HepG2 (cell line): ENCODE results near the gene TPST1. TPM values are rescaled to one million over a fixed set of nuclear protein-coding genes. Genes with fewer than 3 reads are reported as not detected.
A peak's percentile ranks its signal among the peaks of the same experiment; 100 is the strongest.

Source experiments
- ATAC-seq: fragments of 200-7000 bp; cut with Tn5 transposase; 3 replicates; pipeline ENCODE4 v1.9.1; 2020; ENCODE audit warnings: mild to moderate bottlenecking, moderate library complexity
- BruUV-seq: library from RNA; stranded (reverse); fragments of 400-500 nt; replicated peaks from 2 replicates; lab custom pipeline; 2021; lab: Mats Ljungman, UMichigan
- CTCF ChIA-PET: fragments of 300-600 bp; formaldehyde crosslinking; extraction: SDS; loops from one replicate; lab custom pipeline; 2021; ENCODE audit warnings: low total read pairs, inconsistent platforms, low intra/inter-chr PET ratio; lab: Yijun Ruan, JAX
- POLR2A ChIA-PET: fragments of 350-600 bp; sonication (Branson Sonifier 250); formaldehyde crosslinking; loops from one replicate; lab custom pipeline; 2020; ENCODE audit warnings: antibody characterized with exemption, inconsistent platforms; lab: Yijun Ruan, JAX
- DNase-seq: peaks from one replicate; pipeline ENCODE4 v3.0.0-alpha.2; 2015; ENCODE audit warnings: low spot score
- FAIRE-seq: peaks from 3 replicates; lab custom pipeline; 2011; peaks lifted over from hg19 to GRCh38; lab: Jason Lieb, UNC
- H2AFZ ChIP-seq: one replicate; pipeline ENCODE4 v1.6.1; 2011; ENCODE audit warnings: low read length, inconsistent platforms
- H3K27ac ChIP-seq: fragments of 300-600 bp; 3 replicates; pipeline ENCODE4 v1.8.0; 2011; ENCODE audit warnings: mixed run types, mild to moderate bottlenecking, mixed read lengths, low read length, inconsistent platforms; ENCODE audit not compliant: insufficient read depth; ENCODE audit errors: extremely low read length
- H3K27me3 ChIP-seq, 2 experiments: fragments of 200-600 bp in 1 of 2; 2 replicates in 1 of 2; 3 replicates in 1 of 2; pipeline versions ENCODE4 v1.6.0 to v1.8.0; 2011; ENCODE audit warnings: low read length in 2 of 2, mild to moderate bottlenecking in 2 of 2, moderate library complexity in 2 of 2, inconsistent platforms in 1 of 2; ENCODE audit not compliant: insufficient read depth in 2 of 2, control insufficient read depth in 1 of 2
- H3K36me3 ChIP-seq, 2 experiments: fragments of 200-600 bp in 1 of 2; replicated peaks in 1 of 2; 2 replicates in 1 of 2; 3 replicates in 1 of 2; pipeline versions ENCODE4 v1.5.1 to v1.8.0; 2011; ENCODE audit warnings: low read length in 2 of 2, inconsistent platforms in 1 of 2; ENCODE audit not compliant: insufficient read depth in 2 of 2, control insufficient read depth in 1 of 2
- H3K4me1 ChIP-seq: 2 replicates; pipeline ENCODE4 v1.5.1; 2012; ENCODE audit warnings: low read length, inconsistent platforms; ENCODE audit not compliant: insufficient read depth
- H3K4me2 ChIP-seq: 2 replicates; pipeline ENCODE4 v1.6.0; 2011; ENCODE audit warnings: low read depth, low read length, inconsistent platforms
- H3K4me3 ChIP-seq, 3 experiments: fragments of 200-600 bp in 1 of 3; sonication (generic), shearing (Covaris generic) in 1 of 3; replicated peaks in 1 of 3; 2 replicates each; pipeline ENCODE4 v1.5.1; 2011 to 2016; ENCODE audit warnings: low read length in 3 of 3, inconsistent platforms in 2 of 3, low read depth in 2 of 3, mild to moderate bottlenecking in 2 of 3, control low read depth in 1 of 3, mixed read lengths in 1 of 3; ENCODE audit not compliant: insufficient read depth in 1 of 3
- H3K79me2 ChIP-seq: one replicate; pipeline ENCODE4 v1.6.1; 2011; ENCODE audit warnings: low read length, inconsistent platforms; ENCODE audit not compliant: insufficient read depth
- H3K9ac ChIP-seq: 2 replicates; pipeline ENCODE4 v1.6.0; 2011; ENCODE audit warnings: mild to moderate bottlenecking, low read depth, low read length, inconsistent platforms; ENCODE audit not compliant: insufficient read depth
- H3K9me3 ChIP-seq: 2 replicates; pipeline ENCODE4 v1.5.1; 2012; ENCODE audit warnings: mild to moderate bottlenecking, low read length
- H4K20me1 ChIP-seq: 2 replicates; pipeline ENCODE4 v1.6.0; 2011; ENCODE audit warnings: inconsistent platforms, mild to moderate bottlenecking, low read length, moderate library complexity; ENCODE audit not compliant: insufficient read depth
- BHLHE40 ChIP-seq: IDR thresholded peaks from 2 replicates; pipeline ENCODE4 v1.6.1; 2011; ENCODE audit warnings: low read length, improper control_type of control experiment
- CAMTA2 ChIP-seq: sonication (generic); formaldehyde crosslinking; IDR thresholded peaks from 2 replicates; pipeline ENCODE4 v1.4.0; 2020; ENCODE audit warnings: mild to moderate bottlenecking, missing genetic modification reagents, borderline replicate concordance
- FOXO1 ChIP-seq: sonication (generic); formaldehyde crosslinking; IDR thresholded peaks from 2 replicates; pipeline ENCODE4 v1.4.0; 2020; ENCODE audit warnings: missing genetic modification reagents
- GMEB2 ChIP-seq: IDR thresholded peaks from 2 replicates; pipeline ENCODE4 v1.6.1; 2016; ENCODE audit warnings: missing biosample characterization, missing genetic modification reagents, low read depth
- HDAC2 ChIP-seq: sonication (generic); formaldehyde crosslinking; IDR thresholded peaks from 2 replicates; pipeline ENCODE4 v1.4.0; 2020; ENCODE audit warnings: missing genetic modification reagents
- IRF2 ChIP-seq: IDR thresholded peaks from 2 replicates; pipeline ENCODE4 v1.6.1; 2018; ENCODE audit warnings: missing genetic modification reagents, missing compliant biosample characterization
- NBN ChIP-seq: fragments of 450-650 bp; conservative IDR thresholded peaks from 2 replicates; pipeline ENCODE4 v1.6.1; 2017
- NR2C2 ChIP-seq: sonication (generic); formaldehyde crosslinking; IDR thresholded peaks from 2 replicates; pipeline ENCODE4 v1.4.0; 2020; ENCODE audit warnings: missing genetic modification reagents, mild to moderate bottlenecking, moderate library complexity, borderline replicate concordance
- PRDM10 ChIP-seq: sonication (generic); formaldehyde crosslinking; IDR thresholded peaks from 2 replicates; pipeline ENCODE4 v1.4.0; 2020; ENCODE audit warnings: low read depth, missing genetic modification reagents
- SNAPC2 ChIP-seq: sonication (generic); formaldehyde crosslinking; IDR thresholded peaks from 2 replicates; pipeline ENCODE4 v1.8.1; 2022; ENCODE audit warnings: mild to moderate bottlenecking, missing genetic modification reagents
- ZNF253 ChIP-seq: sonication (generic); formaldehyde crosslinking; IDR thresholded peaks from 2 replicates; pipeline ENCODE4 v1.8.0; 2022; ENCODE audit warnings: mild to moderate bottlenecking, missing genetic modification reagents, borderline replicate concordance
- ZNF264 ChIP-seq: sonication (generic); formaldehyde crosslinking; IDR thresholded peaks from 2 replicates; pipeline ENCODE4 v1.4.0; 2020; ENCODE audit warnings: missing genetic modification reagents
- ZNF713 ChIP-seq: sonication (generic); formaldehyde crosslinking; IDR thresholded peaks from 2 replicates; pipeline ENCODE4 v1.4.0; 2020; ENCODE audit warnings: mild to moderate bottlenecking, missing genetic modification reagents
- WGBS: methylation state at CpG from one replicate; pipeline ENCODE4 v1.1.6; 2017; ENCODE audit warnings: low lambda C conversion rate; 5-methylcytosine and 5-hydroxymethylcytosine counted together
- in situ Hi-C: cut with HindIII; loops from 2 replicates; pipeline ENCODE4 v1.10.0; 2017; ENCODE audit warnings: low pct_unique_long_range_greater_than_20kb; ENCODE audit not compliant: extremely low pct_ligation_motif_present
- intact Hi-C: fragments of 100-400 bp; cut with micrococcal nuclease; formaldehyde crosslinking; loops from one replicate; pipeline ENCODE4 v1.10.0; 2022; ENCODE audit not compliant: unreplicated experiment
- polyA plus RNA-seq, 8 experiments: library from polyadenylated mRNA; depleted of rRNA in 3 of 8; stranded (reverse) in 7 of 8; unstranded in 1 of 8; fragments of >200 nt; fragmentation: Illumina TruSeq in 4 of 8; extraction: Trizol in 4 of 8; gene quantifications; 2 replicates each; pipeline versions ENCODE4 v1.2.1 to v1.2.3, GENCODE V29; 2011 to 2016; ENCODE audit warnings: low read depth in 4 of 8, missing spikeins in 1 of 8, mixed read lengths in 1 of 8; ENCODE audit not compliant: insufficient read depth in 1 of 8
- total RNA-seq, 5 experiments: library from RNA; depleted of rRNA; stranded (reverse); fragments of >200 nt; fragmentation: Illumina TruSeq; extraction: Trizol; gene quantifications; 2 replicates each; pipeline ENCODE4 v1.2.3, GENCODE V29; 2016; ENCODE audit warnings: low read depth in 1 of 5
- TF ChIP-seq, protein P1 (sequence below): sonication (generic); formaldehyde crosslinking; conservative IDR thresholded peaks from 2 replicates; pipeline ENCODE4 v1.8.0; 2022; ENCODE audit warnings: low read depth, missing genetic modification reagents
- TF ChIP-seq, protein P2 (sequence below): sonication (generic); formaldehyde crosslinking; IDR thresholded peaks from 2 replicates; pipeline ENCODE4 v1.4.0; 2020; ENCODE audit warnings: mild to moderate bottlenecking, low read depth, missing genetic modification reagents

Gene TPST1
- total and polyA plus RNA-seq, 2 of the 13 experiments (the other 11 are each of a cell fraction or from before 2014, with no cell fraction given): 24.3 to 34.1 TPM

GRCh38 chr7:66170309-66171231, 34.6 kb upstream of the TPST1 start:
- no peaks in the 10 kb centered on the region for H3K36me3 ChIP-seq
- no TSS peak for BruUV-seq
- in situ Hi-C loops (no loop called here), intact Hi-C loops (no loop called here)
- ChIA-PET POLR2A (interaction anchor here (0.8 to 1.3 kb wide), 6 partner anchors 12 to 95 kb away, joined by 3 to 5 read pairs (median 4); partner anchors contain the start of genes ASL, CRCP and TPST1), CTCF (no interaction called here)
- peaks cover 26% of the 10 kb centered on the region for H3K4me1 ChIP-seq
- H3K4me2 ChIP-seq: peak overlapping the region; percentile 99
- DNase-seq (peak; percentile 56), FAIRE-seq (peak; percentile 15), ATAC-seq (peak; percentile 91)
- peak overlapping the region; percentile 44; the same call in 1 of the 2 replicates for H3K9ac ChIP-seq
- WGBS: 4% methylated on average over 7 of the region's 16 CpGs
- peak overlapping the region; percentile 99 for H2AFZ ChIP-seq
- H3K79me2 ChIP-seq: no peaks in the 10 kb centered on the region
- peak overlapping the region; percentile 55 to 62 (median 55) for H3K4me3 ChIP-seq
- H4K20me1 ChIP-seq: no peaks in the 10 kb centered on the region
- no peaks in the 10 kb centered on the region for H3K9me3 ChIP-seq
- H3K27me3 ChIP-seq: peaks cover 0 to 2% of the 10 kb centered on the region in 2 experiments; a peak in 1 of 5 replicates
- H3K27ac ChIP-seq: no peak overlapping the region
- TF ChIP-seq ZNF253: no peak
- TF ChIP-seq ZNF264: no peak
- TF ChIP-seq, protein P1, sequence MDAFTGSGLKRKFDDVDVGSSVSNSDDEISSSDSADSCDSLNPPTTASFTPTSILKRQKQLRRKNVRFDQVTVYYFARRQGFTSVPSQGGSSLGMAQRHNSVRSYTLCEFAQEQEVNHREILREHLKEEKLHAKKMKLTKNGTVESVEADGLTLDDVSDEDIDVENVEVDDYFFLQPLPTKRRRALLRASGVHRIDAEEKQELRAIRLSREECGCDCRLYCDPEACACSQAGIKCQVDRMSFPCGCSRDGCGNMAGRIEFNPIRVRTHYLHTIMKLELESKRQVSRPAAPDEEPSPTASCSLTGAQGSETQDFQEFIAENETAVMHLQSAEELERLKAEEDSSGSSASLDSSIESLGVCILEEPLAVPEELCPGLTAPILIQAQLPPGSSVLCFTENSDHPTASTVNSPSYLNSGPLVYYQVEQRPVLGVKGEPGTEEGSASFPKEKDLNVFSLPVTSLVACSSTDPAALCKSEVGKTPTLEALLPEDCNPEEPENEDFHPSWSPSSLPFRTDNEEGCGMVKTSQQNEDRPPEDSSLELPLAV: no peak
- TF ChIP-seq PRDM10 (CRISPR knock-in tag): no peak
- no peak for TF ChIP-seq NR2C2 (CRISPR knock-in tag)
- TF ChIP-seq ZNF713 (CRISPR knock-in tag): no peak
- TF ChIP-seq HDAC2 (CRISPR knock-in tag): 0 out of 2 replicates have a peak, but pooled peaks have one; percentile 25
- 0 out of 2 replicates have a peak, but pooled peaks have one; percentile 25 for TF ChIP-seq BHLHE40
- no peak for TF ChIP-seq CAMTA2 (CRISPR knock-in tag)
- no peak for TF ChIP-seq FOXO1
- no peak for TF ChIP-seq NBN
- TF ChIP-seq SNAPC2 (CRISPR knock-in tag): no peak
- TF ChIP-seq, protein P2, sequence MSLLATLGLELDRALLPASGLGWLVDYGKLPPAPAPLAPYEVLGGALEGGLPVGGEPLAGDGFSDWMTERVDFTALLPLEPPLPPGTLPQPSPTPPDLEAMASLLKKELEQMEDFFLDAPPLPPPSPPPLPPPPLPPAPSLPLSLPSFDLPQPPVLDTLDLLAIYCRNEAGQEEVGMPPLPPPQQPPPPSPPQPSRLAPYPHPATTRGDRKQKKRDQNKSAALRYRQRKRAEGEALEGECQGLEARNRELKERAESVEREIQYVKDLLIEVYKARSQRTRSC (CRISPR knock-in tag): no peak
- no peak for TF ChIP-seq GMEB2 (CRISPR knock-in tag)
- no peak for TF ChIP-seq IRF2 (CRISPR knock-in tag)
